Muscle layer of colon (tissue), 2 donors: Measurements from ENCODE around the gene CAMK1G.

Source experiments
- H3K27ac ChIP-seq: one replicate; pipeline ENCODE4 v1.7.0; 2013; ENCODE audit warnings: low read depth, mild to moderate bottlenecking, low read length, moderate library complexity
- H3K27me3 ChIP-seq, 2 donors: one replicate each; pipeline ENCODE4 v1.7.0; 2013; ENCODE audit warnings: low read length in 2 of 2, mild to moderate bottlenecking in 2 of 2; ENCODE audit not compliant: insufficient read depth in 2 of 2, control insufficient read depth in 1 of 2
- H3K36me3 ChIP-seq: one replicate; pipeline ENCODE4 v1.7.0; 2013; ENCODE audit warnings: mild to moderate bottlenecking, low read length; ENCODE audit not compliant: insufficient read depth
- H3K4me1 ChIP-seq: one replicate; pipeline ENCODE4 v1.7.0; 2013; ENCODE audit warnings: mild to moderate bottlenecking, low read length; ENCODE audit not compliant: insufficient read depth
- H3K4me3 ChIP-seq, 2 donors: one replicate each; pipeline ENCODE4 v1.7.0; 2013; ENCODE audit warnings: low read length in 2 of 2, low read depth in 1 of 2, mild to moderate bottlenecking in 1 of 2, moderate library complexity in 1 of 2
- H3K9ac ChIP-seq: one replicate; pipeline ENCODE4 v1.7.0; 2013; ENCODE audit warnings: low read length
- H3K9me3 ChIP-seq: one replicate; pipeline ENCODE4 v1.7.0; 2013; ENCODE audit warnings: mild to moderate bottlenecking, low read length
- donor health status: abdominal sarcoma.
- donor health status: Adenocarcinoma of cecum.

Gene CAMK1G

GRCh38 chr1:209583408-209583807, at the start of gene CAMK1G:
TSS of gene CAMK1G (plus strand) at chr1:209583714. CDS start at chr1:209594984, 11,270 bp downstream.
- Histone ChIP-seq H3K27me3 (peaks cover 34 to 40% of the 10 kb centered on the region in 2 donors), H3K9ac (no peak within 1 kb of the TSS), H3K4me1 (peaks cover 8% of the 10 kb centered on the region), H3K4me3 (no peak within 1 kb of the TSS), H3K27ac (no peak within 1 kb of the TSS), H3K36me3 (no peaks in the 10 kb centered on the region), H3K9me3 (no peaks in the 10 kb centered on the region)

GRCh38 chr1:209534496-209535250, 48.8 kb upstream of the CAMK1G start:
- Histone ChIP-seq H3K4me3 (no peak overlapping the region), H3K9ac (no peak overlapping the region), H3K4me1 (no peaks in the 10 kb centered on the region), H3K9me3 (no peaks in the 10 kb centered on the region), H3K27me3 (no peaks in the 10 kb centered on the region), H3K36me3 (no peaks in the 10 kb centered on the region), H3K27ac (no peak overlapping the region)

GRCh38 chr1:209536843-209537242, 46.7 kb upstream of the CAMK1G start:
- no peak overlapping the region for H3K27ac ChIP-seq
- H3K27me3 ChIP-seq: no peaks in the 10 kb centered on the region
- no peak overlapping the region for H3K9ac ChIP-seq
- H3K36me3 ChIP-seq: no peaks in the 10 kb centered on the region
- H3K9me3 ChIP-seq: no peaks in the 10 kb centered on the region
- H3K4me1 ChIP-seq: no peaks in the 10 kb centered on the region
- H3K4me3 ChIP-seq: no peak overlapping the region

GRCh38 chr1:209537336-209538114, 46.0 kb upstream of the CAMK1G start:
- H3K27me3 ChIP-seq: no peaks in the 10 kb centered on the region
- no peaks in the 10 kb centered on the region for H3K9me3 ChIP-seq
- no peaks in the 10 kb centered on the region for H3K4me1 ChIP-seq
- H3K36me3 ChIP-seq: no peaks in the 10 kb centered on the region
- no peak overlapping the region for H3K27ac ChIP-seq
- no peak overlapping the region for H3K4me3 ChIP-seq
- no peak overlapping the region for H3K9ac ChIP-seq

GRCh38 chr1:209539576-209539975, 43.9 kb upstream of the CAMK1G start:
- Histone ChIP-seq H3K4me3 (no peak overlapping the region), H3K27ac (no peak overlapping the region), H3K36me3 (no peaks in the 10 kb centered on the region), H3K27me3 (no peaks in the 10 kb centered on the region), H3K9ac (no peak overlapping the region), H3K9me3 (no peaks in the 10 kb centered on the region), H3K4me1 (no peaks in the 10 kb centered on the region)

- no peaks in the 10 kb centered on the region for H3K36me3 ChIP-seq
- H3K27ac ChIP-seq: no peak overlapping the region
- no peaks in the 10 kb centered on the region for H3K27me3 ChIP-seq
- no peak overlapping the region for H3K4me3 ChIP-seq
- H3K9me3 ChIP-seq: no peaks in the 10 kb centered on the region
- no peak overlapping the region for H3K9ac ChIP-seq
- H3K4me1 ChIP-seq: no peaks in the 10 kb centered on the region
Observed at GRCh38 chr1:209542585-209542984, 40.9 kb upstream of the CAMK1G start.

GRCh38 chr1:209544098-209544497, 39.4 kb upstream of the CAMK1G start:
- Histone ChIP-seq H3K27me3 (no peaks in the 10 kb centered on the region), H3K9ac (no peak overlapping the region), H3K4me1 (no peaks in the 10 kb centered on the region), H3K36me3 (no peaks in the 10 kb centered on the region), H3K4me3 (no peak overlapping the region), H3K27ac (no peak overlapping the region), H3K9me3 (no peaks in the 10 kb centered on the region)

- H3K4me3 ChIP-seq: no peak overlapping the region
- no peaks in the 10 kb centered on the region for H3K4me1 ChIP-seq
- no peaks in the 10 kb centered on the region for H3K27me3 ChIP-seq
- H3K9me3 ChIP-seq: no peaks in the 10 kb centered on the region
- H3K9ac ChIP-seq: no peak overlapping the region
- H3K36me3 ChIP-seq: no peaks in the 10 kb centered on the region
- no peak overlapping the region for H3K27ac ChIP-seq
Observed at GRCh38 chr1:209545423-209545822, 38.1 kb upstream of the CAMK1G start.

- no peak overlapping the region for H3K4me3 ChIP-seq
- H3K36me3 ChIP-seq: no peaks in the 10 kb centered on the region
- H3K27ac ChIP-seq: no peak overlapping the region
- no peaks in the 10 kb centered on the region for H3K27me3 ChIP-seq
- H3K9ac ChIP-seq: no peak overlapping the region
- H3K9me3 ChIP-seq: no peaks in the 10 kb centered on the region
- no peaks in the 10 kb centered on the region for H3K4me1 ChIP-seq
Observed at GRCh38 chr1:209546390-209547085, 37.0 kb upstream of the CAMK1G start.

GRCh38 chr1:209547626-209548025, 35.9 kb upstream of the CAMK1G start:
- H3K36me3 ChIP-seq: no peaks in the 10 kb centered on the region
- H3K9me3 ChIP-seq: no peaks in the 10 kb centered on the region
- H3K27me3 ChIP-seq: no peaks in the 10 kb centered on the region
- no peak overlapping the region for H3K27ac ChIP-seq
- H3K9ac ChIP-seq: no peak overlapping the region
- H3K4me1 ChIP-seq: no peaks in the 10 kb centered on the region
- no peak overlapping the region for H3K4me3 ChIP-seq

GRCh38 chr1:209549443-209550205, 33.9 kb upstream of the CAMK1G start:
- H3K9ac ChIP-seq: no peak overlapping the region
- no peaks in the 10 kb centered on the region for H3K9me3 ChIP-seq
- H3K4me3 ChIP-seq: no peak overlapping the region
- H3K4me1 ChIP-seq: no peaks in the 10 kb centered on the region
- no peaks in the 10 kb centered on the region for H3K36me3 ChIP-seq
- H3K27ac ChIP-seq: no peak overlapping the region
- H3K27me3 ChIP-seq: no peaks in the 10 kb centered on the region
